Activated CD4-positive, alpha-beta memory T cell treated with anti-CD3 and anti-CD28 coated beads, Interleukin-2, amount 10 ng/mL, durations not matched to agents 7 days and 5 days (primary cell): Measurements from ENCODE around the gene KIAA0753. TPM values are rescaled to one million over a fixed set of nuclear protein-coding genes. Genes with fewer than 3 reads are reported as not detected.

ENCODE experiments used
- CTCF ChIA-PET: fragments of 350-600 bp; sonication (Branson Sonifier 250); formaldehyde crosslinking; loops from one replicate; lab custom pipeline; 2021; ENCODE audit warnings: antibody characterized with exemption, inconsistent platforms; lab: Charles Lee
- POLR2A ChIA-PET: fragments of 350-600 bp; sonication (Branson Sonifier 250); formaldehyde crosslinking; loops from one replicate; lab custom pipeline; 2021; ENCODE audit warnings: antibody characterized with exemption; lab: Charles Lee
- DNase-seq: peaks from one replicate; pipeline ENCODE4 v3.0.0-alpha.2; 2020
- H3K27ac Mint-ChIP-seq: one replicate; pipeline ENCODE4 v1.8.0; 2021; ENCODE audit warnings: mild to moderate bottlenecking, mixed read lengths
- H3K27me3 Mint-ChIP-seq: one replicate; pipeline ENCODE4 v1.8.0; 2021; ENCODE audit warnings: mixed read lengths
- H3K36me3 Mint-ChIP-seq: one replicate; pipeline ENCODE4 v1.8.0; 2021; ENCODE audit warnings: low read depth, mixed read lengths
- H3K4me1 Mint-ChIP-seq: one replicate; pipeline ENCODE4 v1.8.0; 2021; ENCODE audit warnings: mixed read lengths
- H3K4me3 Mint-ChIP-seq: one replicate; pipeline ENCODE4 v1.8.0; 2021; ENCODE audit warnings: mild to moderate bottlenecking, mixed read lengths
- H3K9me3 Mint-ChIP-seq: one replicate; pipeline ENCODE4 v1.8.0; 2021; ENCODE audit warnings: mixed read lengths
- total RNA-seq, 2 experiments: library from RNA; stranded (reverse); gene quantifications; one replicate each; pipeline ENCODE4 v1.2.3, GENCODE V29; 2021

Gene KIAA0753
- total RNA-seq, 2 experiments from 2014 or later: 13.0 to 14.6 TPM

- Mint-ChIP-seq H3K4me3 (no peak overlapping the region), H3K4me1 (peaks cover 25% of the 10 kb centered on the region), H3K36me3 (peaks cover 30% of the 10 kb centered on the region), H3K27me3 (no peaks in the 10 kb centered on the region), H3K9me3 (no peaks in the 10 kb centered on the region), H3K27ac (no peak overlapping the region)
- DNase-seq: no peak
- CTCF ChIA-PET: no interaction called here
- POLR2A ChIA-PET: interaction anchor here (0.7 kb wide), 1 partner anchor 75 kb away, joined by 3 read pairs; no protein-coding TSS in a partner anchor
These were observed 3.7 kb downstream of the KIAA0753 start for GRCh38 chr17:6636616-6637457.

- H3K36me3 Mint-ChIP-seq: peaks cover 31% of the 10 kb centered on the region
- H3K27me3 Mint-ChIP-seq: no peaks in the 10 kb centered on the region
- no peak for DNase-seq
- ChIA-PET CTCF (no interaction called here), POLR2A (no interaction called here)
- no peaks in the 10 kb centered on the region for H3K9me3 Mint-ChIP-seq
- no peak overlapping the region for H3K4me3 Mint-ChIP-seq
- peaks cover 21% of the 10 kb centered on the region for H3K4me1 Mint-ChIP-seq
- H3K27ac Mint-ChIP-seq: no peak overlapping the region
These were observed 4.4 kb downstream of the KIAA0753 start for GRCh38 chr17:6636105-6636504.

- no peak overlapping the region for H3K4me3 Mint-ChIP-seq
- no peak for DNase-seq
- ChIA-PET POLR2A (no interaction called here), CTCF (no interaction called here)
- H3K9me3 Mint-ChIP-seq: no peaks in the 10 kb centered on the region
- H3K36me3 Mint-ChIP-seq: peaks cover 45% of the 10 kb centered on the region
- H3K27ac Mint-ChIP-seq: no peak overlapping the region
- no peaks in the 10 kb centered on the region for H3K27me3 Mint-ChIP-seq
- H3K4me1 Mint-ChIP-seq: peaks cover 12% of the 10 kb centered on the region
These were observed 7.2 kb downstream of the KIAA0753 start for GRCh38 chr17:6633263-6633662.

- peaks cover 7% of the 10 kb centered on the region for H3K4me1 Mint-ChIP-seq
- ChIA-PET CTCF (no interaction called here), POLR2A (no interaction called here)
- no peak for DNase-seq
- no peak overlapping the region for H3K27ac Mint-ChIP-seq
- no peaks in the 10 kb centered on the region for H3K27me3 Mint-ChIP-seq
- H3K36me3 Mint-ChIP-seq: peaks cover 52% of the 10 kb centered on the region
- H3K4me3 Mint-ChIP-seq: no peak overlapping the region
- H3K9me3 Mint-ChIP-seq: no peaks in the 10 kb centered on the region
These were observed 8.0 kb downstream of the KIAA0753 start for GRCh38 chr17:6632530-6632929.

GRCh38 chr17:6630390-6630789, 10.1 kb downstream of the KIAA0753 start:
- Mint-ChIP-seq H3K27ac (no peak overlapping the region), H3K27me3 (no peaks in the 10 kb centered on the region), H3K36me3 (peaks cover 55% of the 10 kb centered on the region), H3K4me3 (no peak overlapping the region), H3K4me1 (peaks cover 7% of the 10 kb centered on the region), H3K9me3 (no peaks in the 10 kb centered on the region)
- ChIA-PET POLR2A (no interaction called here), CTCF (no interaction called here)
- no peak for DNase-seq

GRCh38 chr17:6627019-6627418, 13.5 kb downstream of the KIAA0753 start:
- POLR2A ChIA-PET: no interaction called here
- DNase-seq: no peak
- Mint-ChIP-seq H3K27ac (no peak overlapping the region), H3K36me3 (peaks cover 36% of the 10 kb centered on the region), H3K4me3 (no peak overlapping the region), H3K27me3 (no peaks in the 10 kb centered on the region), H3K9me3 (no peaks in the 10 kb centered on the region), H3K4me1 (peaks cover 7% of the 10 kb centered on the region)
- CTCF ChIA-PET: no interaction called here

- Mint-ChIP-seq H3K4me1 (peaks cover 7% of the 10 kb centered on the region), H3K27ac (no peak overlapping the region), H3K9me3 (no peaks in the 10 kb centered on the region), H3K27me3 (no peaks in the 10 kb centered on the region), H3K4me3 (no peak overlapping the region), H3K36me3 (peaks cover 36% of the 10 kb centered on the region)
- POLR2A ChIA-PET: no interaction called here
- no peak for DNase-seq
- CTCF ChIA-PET: no interaction called here
These were observed 13.9 kb downstream of the KIAA0753 start for GRCh38 chr17:6626616-6627015.

GRCh38 chr17:6623941-6624340, 16.6 kb downstream of the KIAA0753 start:
- ChIA-PET POLR2A (no interaction called here), CTCF (no interaction called here)
- no peaks in the 10 kb centered on the region for H3K9me3 Mint-ChIP-seq
- H3K4me1 Mint-ChIP-seq: no peaks in the 10 kb centered on the region
- peaks cover 25% of the 10 kb centered on the region for H3K36me3 Mint-ChIP-seq
- no peak overlapping the region for H3K4me3 Mint-ChIP-seq
- DNase-seq: no peak
- no peak overlapping the region for H3K27ac Mint-ChIP-seq
- no peaks in the 10 kb centered on the region for H3K27me3 Mint-ChIP-seq

GRCh38 chr17:6611231-6611630, 29.3 kb downstream of the KIAA0753 start:
- ChIA-PET POLR2A (no interaction called here), CTCF (no interaction called here)
- DNase-seq: no peak
- no peaks in the 10 kb centered on the region for H3K4me1 Mint-ChIP-seq
- H3K9me3 Mint-ChIP-seq: no peaks in the 10 kb centered on the region
- H3K27me3 Mint-ChIP-seq: no peaks in the 10 kb centered on the region
- no peak overlapping the region for H3K27ac Mint-ChIP-seq
- no peak overlapping the region for H3K4me3 Mint-ChIP-seq
- H3K36me3 Mint-ChIP-seq: peaks cover 18% of the 10 kb centered on the region

- H3K4me1 Mint-ChIP-seq: no peaks in the 10 kb centered on the region
- no peaks in the 10 kb centered on the region for H3K9me3 Mint-ChIP-seq
- H3K27ac Mint-ChIP-seq: no peak overlapping the region
- peaks cover 24% of the 10 kb centered on the region for H3K36me3 Mint-ChIP-seq
- no peak overlapping the region for H3K4me3 Mint-ChIP-seq
- ChIA-PET CTCF (interaction anchor here (1.0 kb wide), 1 partner anchor 129 kb away, joined by 3 read pairs; no protein-coding TSS in a partner anchor), POLR2A (no interaction called here)
- no peak for DNase-seq
- no peaks in the 10 kb centered on the region for H3K27me3 Mint-ChIP-seq
These were observed 30.5 kb downstream of the KIAA0753 start for GRCh38 chr17:6610011-6610410.

- DNase-seq: no peak
- no peaks in the 10 kb centered on the region for H3K27me3 Mint-ChIP-seq
- H3K4me3 Mint-ChIP-seq: no peak overlapping the region
- no peaks in the 10 kb centered on the region for H3K4me1 Mint-ChIP-seq
- no peak overlapping the region for H3K27ac Mint-ChIP-seq
- H3K36me3 Mint-ChIP-seq: peaks cover 24% of the 10 kb centered on the region
- CTCF ChIA-PET: no interaction called here
- POLR2A ChIA-PET: no interaction called here
- no peaks in the 10 kb centered on the region for H3K9me3 Mint-ChIP-seq
These were observed 32.2 kb downstream of the KIAA0753 start for GRCh38 chr17:6608321-6608720.

GRCh38 chr17:6605142-6605541, 35.4 kb downstream of the KIAA0753 start:
- peaks cover 28% of the 10 kb centered on the region for H3K36me3 Mint-ChIP-seq
- H3K4me1 Mint-ChIP-seq: no peaks in the 10 kb centered on the region
- no peaks in the 10 kb centered on the region for H3K9me3 Mint-ChIP-seq
- no peak overlapping the region for H3K4me3 Mint-ChIP-seq
- no peak overlapping the region for H3K27ac Mint-ChIP-seq
- no peaks in the 10 kb centered on the region for H3K27me3 Mint-ChIP-seq
- DNase-seq: no peak
- CTCF ChIA-PET: no interaction called here
- POLR2A ChIA-PET: no interaction called here

- ChIA-PET CTCF (no interaction called here), POLR2A (no interaction called here)
- Mint-ChIP-seq H3K4me3 (no peak overlapping the region), H3K4me1 (no peaks in the 10 kb centered on the region), H3K9me3 (no peaks in the 10 kb centered on the region), H3K27me3 (no peaks in the 10 kb centered on the region), H3K27ac (no peak overlapping the region), H3K36me3 (peaks cover 25% of the 10 kb centered on the region)
- no peak for DNase-seq
These were observed 36.7 kb downstream of the KIAA0753 start for GRCh38 chr17:6603744-6604325.

- no peaks in the 10 kb centered on the region for H3K9me3 Mint-ChIP-seq
- H3K4me1 Mint-ChIP-seq: no peaks in the 10 kb centered on the region
- POLR2A ChIA-PET: no interaction called here
- DNase-seq: no peak
- no peaks in the 10 kb centered on the region for H3K27me3 Mint-ChIP-seq
- peaks cover 22% of the 10 kb centered on the region for H3K36me3 Mint-ChIP-seq
- CTCF ChIA-PET: no interaction called here
- H3K4me3 Mint-ChIP-seq: no peak overlapping the region
- H3K27ac Mint-ChIP-seq: no peak overlapping the region
These were observed 38.4 kb downstream of the KIAA0753 start for GRCh38 chr17:6602141-6602540.
